ENCODE data around the gene MXRA8.
A peak's percentile ranks its signal among the peaks of the same experiment; 100 is the strongest.

The MXRA8 gene

DNA sequence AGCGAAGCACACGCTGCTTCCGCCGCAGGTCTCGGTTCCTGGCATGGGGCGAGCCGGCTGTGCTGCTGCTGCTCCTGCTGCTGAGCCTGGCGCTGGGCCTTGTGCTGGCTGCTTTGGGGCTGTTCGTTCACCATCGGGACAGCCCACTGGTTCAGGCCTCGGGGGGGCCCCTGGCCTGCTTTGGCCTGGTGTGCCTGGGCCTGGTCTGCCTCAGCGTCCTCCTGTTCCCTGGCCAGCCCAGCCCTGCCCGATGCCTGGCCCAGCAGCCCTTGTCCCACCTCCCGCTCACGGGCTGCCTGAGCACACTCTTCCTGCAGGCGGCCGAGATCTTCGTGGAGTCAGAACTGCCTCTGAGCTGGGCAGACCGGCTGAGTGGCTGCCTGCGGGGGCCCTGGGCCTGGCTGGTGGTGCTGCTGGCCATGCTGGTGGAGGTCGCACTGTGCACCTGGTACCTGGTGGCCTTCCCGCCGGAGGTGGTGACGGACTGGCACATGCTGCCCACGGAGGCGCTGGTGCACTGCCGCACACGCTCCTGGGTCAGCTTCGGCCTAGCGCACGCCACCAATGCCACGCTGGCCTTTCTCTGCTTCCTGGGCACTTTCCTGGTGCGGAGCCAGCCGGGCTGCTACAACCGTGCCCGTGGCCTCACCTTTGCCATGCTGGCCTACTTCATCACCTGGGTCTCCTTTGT lies 24.7 kb downstream of the MXRA8 start:
- DNase-seq, result no peak

DNA sequence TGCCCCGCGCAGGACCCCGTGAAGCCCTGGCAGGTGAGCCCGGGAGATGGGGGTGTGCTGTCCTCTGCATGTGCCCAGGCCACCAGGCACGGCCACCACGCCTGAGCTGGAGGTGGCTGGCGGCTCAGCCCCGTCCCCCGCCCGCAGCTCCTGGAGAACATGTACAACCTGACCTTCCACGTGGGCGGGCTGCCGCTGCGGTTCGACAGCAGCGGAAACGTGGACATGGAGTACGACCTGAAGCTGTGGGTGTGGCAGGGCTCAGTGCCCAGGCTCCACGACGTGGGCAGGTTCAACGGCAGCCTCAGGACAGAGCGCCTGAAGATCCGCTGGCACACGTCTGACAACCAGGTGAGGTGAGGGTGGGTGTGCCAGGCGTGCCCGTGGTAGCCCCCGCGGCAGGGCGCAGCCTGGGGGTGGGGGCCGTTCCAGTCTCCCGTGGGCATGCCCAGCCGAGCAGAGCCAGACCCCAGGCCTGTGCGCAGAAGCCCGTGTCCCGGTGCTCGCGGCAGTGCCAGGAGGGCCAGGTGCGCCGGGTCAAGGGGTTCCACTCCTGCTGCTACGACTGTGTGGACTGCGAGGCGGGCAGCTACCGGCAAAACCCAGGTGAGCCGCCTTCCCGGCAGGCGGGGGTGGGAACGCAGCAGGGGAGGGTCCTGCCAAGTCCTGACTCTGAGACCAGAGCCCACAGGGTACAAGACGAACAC lies 25.4 kb downstream of the MXRA8 start:
- no peak for DNase-seq

DNA sequence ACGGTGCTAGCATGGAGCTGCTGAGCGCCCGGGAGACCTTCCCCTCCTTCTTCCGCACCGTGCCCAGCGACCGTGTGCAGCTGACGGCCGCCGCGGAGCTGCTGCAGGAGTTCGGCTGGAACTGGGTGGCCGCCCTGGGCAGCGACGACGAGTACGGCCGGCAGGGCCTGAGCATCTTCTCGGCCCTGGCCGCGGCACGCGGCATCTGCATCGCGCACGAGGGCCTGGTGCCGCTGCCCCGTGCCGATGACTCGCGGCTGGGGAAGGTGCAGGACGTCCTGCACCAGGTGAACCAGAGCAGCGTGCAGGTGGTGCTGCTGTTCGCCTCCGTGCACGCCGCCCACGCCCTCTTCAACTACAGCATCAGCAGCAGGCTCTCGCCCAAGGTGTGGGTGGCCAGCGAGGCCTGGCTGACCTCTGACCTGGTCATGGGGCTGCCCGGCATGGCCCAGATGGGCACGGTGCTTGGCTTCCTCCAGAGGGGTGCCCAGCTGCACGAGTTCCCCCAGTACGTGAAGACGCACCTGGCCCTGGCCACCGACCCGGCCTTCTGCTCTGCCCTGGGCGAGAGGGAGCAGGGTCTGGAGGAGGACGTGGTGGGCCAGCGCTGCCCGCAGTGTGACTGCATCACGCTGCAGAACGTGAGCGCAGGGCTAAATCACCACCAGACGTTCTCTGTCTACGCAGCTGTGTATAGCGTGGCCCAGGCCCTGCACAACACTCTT lies 26.2 kb downstream of the MXRA8 start:
- no peak for DNase-seq

DNA sequence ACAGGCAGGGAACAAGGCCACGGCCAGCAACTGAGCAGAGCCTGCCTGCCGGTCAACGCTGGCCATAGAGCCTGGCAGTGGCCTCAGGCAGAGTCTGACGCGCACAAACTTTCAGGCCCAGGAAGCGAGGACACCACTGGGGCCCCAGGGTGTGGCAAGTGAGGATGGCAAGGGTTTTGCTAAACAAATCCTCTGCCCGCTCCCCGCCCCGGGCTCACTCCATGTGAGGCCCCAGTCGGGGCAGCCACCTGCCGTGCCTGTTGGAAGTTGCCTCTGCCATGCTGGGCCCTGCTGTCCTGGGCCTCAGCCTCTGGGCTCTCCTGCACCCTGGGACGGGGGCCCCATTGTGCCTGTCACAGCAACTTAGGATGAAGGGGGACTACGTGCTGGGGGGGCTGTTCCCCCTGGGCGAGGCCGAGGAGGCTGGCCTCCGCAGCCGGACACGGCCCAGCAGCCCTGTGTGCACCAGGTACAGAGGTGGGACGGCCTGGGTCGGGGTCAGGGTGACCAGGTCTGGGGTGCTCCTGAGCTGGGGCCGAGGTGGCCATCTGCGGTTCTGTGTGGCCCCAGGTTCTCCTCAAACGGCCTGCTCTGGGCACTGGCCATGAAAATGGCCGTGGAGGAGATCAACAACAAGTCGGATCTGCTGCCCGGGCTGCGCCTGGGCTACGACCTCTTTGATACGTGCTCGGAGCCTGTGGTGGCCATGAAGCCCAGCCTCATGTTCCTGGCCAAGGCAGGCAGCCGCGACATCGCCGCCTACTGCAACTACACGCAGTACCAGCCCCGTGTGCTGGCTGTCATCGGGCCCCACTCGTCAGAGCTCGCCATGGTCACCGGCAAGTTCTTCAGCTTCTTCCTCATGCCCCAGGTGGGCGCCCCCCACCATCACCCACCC lies 27.0 kb downstream of the MXRA8 start, which contains the start of gene TAS1R3:
TAS1R3 (plus strand) TSS at position 213 of the 898 bp plus-strand sequence; CDS start at position 279, 66 bp downstream.
- DNase-seq, result no peak

DNA sequence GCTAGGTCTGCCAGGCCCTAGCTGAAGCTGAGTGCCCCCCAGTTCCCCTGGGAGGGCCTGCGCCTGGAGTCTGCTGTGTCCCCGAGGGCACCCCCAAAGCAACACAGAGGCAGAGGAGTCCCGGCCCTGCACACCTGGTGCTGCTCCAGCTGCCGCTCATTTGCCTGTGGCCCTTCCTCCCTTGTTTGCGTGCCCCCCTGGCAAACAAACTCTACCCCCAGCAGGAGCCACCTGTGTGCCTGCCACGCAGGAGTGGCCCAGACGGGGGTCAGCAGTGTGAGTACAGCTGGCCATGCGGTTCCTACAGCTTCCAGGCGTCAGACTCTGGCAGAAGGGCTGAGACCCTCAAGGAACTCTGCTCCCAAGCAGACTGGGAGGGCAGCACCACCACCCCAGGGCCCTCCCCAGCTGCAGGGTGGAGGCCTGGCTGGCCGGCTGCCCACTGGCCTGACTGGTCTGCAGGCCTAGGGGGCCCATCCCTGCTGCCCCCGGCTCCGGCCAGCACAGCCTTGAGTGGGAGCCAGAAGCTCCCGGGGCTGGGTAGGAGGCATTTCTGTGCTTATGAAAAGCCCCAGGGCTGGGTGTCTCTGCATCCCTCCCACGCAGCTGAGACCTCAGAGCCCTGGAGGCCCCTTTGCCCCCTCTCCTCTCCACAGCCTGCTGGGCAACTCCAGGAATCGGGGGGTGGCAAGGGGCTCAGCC lies 27.8 kb downstream of the MXRA8 start:
- peak in 1 of 2 experiments; percentile 14 for DNase-seq

DNA sequence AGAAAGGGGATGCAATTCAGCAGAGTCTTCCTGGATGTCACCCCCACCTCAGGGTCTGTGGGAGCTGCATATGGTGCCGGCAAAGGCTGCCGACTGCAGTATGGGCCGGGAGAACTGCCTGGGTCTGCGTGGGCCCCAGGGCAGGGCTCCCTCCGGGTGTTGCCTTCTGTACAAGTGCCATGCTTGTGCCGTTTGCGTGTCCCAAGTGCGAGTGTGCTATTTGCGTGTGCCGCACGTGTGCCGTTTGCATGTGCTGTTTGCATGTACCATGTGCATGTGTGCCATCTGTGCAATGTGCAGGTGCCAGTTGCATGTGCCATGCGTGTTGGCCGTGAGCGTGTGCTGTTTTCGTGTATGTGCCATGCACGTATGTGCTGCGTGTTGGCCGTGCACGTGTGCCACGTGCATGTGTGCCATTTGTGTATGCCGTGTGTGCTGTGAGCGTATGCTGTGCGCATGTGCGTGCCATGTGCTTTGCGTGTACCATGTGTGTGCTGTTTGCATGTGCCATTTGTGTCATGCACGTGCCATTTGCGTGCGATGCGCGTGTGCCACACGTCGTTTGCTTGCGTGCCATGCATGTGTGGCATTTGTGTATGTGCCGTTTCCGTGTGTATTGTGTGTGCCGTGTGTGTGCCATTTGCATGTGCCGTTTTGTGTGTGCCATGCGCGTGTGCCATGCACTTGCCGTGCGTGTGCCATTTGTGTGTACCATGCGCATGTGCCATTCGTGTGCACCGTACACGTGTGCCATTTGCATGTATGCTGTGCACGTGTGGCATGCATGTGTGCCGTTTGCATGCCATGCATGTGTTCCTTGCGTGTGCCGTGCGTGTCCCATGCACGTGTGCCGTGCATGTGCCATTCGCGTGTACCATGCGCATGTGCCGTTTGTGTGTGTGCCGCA lies 28.8 kb downstream of the MXRA8 start:
- no peak for DNase-seq

DNA sequence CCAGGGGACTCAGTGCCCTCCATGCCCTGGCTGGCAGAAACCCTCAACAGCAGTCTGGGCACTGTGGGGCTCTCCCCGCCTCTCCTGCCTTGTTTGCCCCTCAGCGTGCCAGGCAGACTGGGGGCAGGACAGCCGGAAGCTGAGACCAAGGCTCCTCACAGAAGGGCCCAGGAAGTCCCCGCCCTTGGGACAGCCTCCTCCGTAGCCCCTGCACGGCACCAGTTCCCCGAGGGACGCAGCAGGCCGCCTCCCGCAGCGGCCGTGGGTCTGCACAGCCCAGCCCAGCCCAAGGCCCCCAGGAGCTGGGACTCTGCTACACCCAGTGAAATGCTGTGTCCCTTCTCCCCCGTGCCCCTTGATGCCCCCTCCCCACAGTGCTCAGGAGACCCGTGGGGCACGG lies 30.1 kb downstream of the MXRA8 start:
- no peak for DNase-seq

DNA sequence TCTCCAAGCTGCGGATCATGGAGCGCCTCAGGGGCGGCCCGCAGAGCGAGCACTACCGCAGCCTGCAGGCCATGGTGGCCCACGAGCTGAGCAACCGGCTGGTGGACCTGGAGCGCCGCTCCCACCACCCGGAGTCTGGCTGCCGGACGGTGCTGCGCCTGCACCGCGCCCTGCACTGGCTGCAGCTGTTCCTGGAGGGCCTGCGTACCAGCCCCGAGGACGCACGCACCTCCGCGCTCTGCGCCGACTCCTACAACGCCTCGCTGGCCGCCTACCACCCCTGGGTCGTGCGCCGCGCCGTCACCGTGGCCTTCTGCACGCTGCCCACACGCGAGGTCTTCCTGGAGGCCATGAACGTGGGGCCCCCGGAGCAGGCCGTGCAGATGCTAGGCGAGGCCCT lies 31.1 kb downstream of the MXRA8 start:
- no peak for DNase-seq

DNA sequence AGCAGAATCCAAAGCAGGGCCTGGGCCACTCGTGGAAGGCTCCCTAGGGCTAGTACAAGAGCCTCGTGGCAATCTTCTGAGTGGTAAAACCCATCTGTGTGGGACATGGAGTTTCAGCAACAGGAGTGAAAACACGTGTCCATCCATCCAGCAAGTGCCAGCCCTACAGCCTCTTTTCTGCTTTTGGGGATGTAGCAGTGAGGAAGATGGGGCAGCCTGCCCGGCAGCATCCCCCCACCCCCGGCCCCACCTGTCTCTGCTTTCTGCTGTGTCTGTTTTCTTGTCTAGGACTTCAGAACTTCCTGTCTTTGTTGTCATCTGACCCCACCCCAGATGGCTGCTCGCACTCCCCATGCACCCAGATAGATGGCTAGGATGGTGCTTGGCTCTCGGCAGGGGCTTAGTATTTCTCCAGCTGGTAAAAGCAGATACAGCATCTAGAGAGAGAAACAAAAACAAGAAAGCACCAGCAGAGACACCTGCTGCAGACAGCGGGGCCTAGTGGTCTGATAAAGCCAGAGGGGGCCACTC lies 32.2 kb downstream of the MXRA8 start:
- no peak for DNase-seq

DNA sequence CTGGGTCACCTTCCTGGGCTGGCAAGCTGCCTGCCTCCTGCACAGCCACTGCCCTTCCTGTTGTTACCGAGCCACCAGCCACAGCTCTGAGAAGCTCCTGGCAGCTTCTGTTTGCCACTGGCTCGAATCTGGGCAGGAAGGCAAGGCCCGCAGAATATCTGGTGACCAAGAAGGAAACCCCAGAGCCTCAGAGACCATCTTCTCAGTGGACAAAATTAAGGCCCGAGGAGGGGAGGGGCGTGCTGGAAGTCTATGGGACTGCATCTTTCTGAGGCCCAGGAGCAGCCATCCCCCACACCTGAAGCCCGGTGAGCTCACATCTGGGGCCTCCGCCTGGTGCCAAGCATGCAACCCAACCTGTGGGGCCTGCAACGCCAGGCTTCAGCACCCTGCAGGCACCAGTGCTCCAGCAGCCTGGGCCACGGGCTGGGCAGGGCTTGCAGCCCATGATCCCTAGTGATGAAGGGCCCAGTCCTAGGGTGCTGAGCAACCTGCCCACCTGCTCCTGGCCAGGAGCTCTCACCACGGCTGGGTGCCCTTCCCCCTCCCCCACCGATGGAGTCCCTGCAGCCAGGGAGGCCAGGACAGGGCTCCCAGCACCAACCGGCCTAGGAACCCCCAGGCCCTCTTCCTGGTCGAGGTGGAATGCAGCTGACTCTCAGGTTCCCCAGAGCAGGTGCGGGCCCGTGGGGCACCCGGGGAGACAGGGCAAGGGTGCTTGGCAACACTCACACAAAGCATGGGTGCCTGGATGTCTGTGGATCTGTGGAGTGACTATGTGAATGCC lies 32.9 kb downstream of the MXRA8 start:
- no peak for DNase-seq

DNA sequence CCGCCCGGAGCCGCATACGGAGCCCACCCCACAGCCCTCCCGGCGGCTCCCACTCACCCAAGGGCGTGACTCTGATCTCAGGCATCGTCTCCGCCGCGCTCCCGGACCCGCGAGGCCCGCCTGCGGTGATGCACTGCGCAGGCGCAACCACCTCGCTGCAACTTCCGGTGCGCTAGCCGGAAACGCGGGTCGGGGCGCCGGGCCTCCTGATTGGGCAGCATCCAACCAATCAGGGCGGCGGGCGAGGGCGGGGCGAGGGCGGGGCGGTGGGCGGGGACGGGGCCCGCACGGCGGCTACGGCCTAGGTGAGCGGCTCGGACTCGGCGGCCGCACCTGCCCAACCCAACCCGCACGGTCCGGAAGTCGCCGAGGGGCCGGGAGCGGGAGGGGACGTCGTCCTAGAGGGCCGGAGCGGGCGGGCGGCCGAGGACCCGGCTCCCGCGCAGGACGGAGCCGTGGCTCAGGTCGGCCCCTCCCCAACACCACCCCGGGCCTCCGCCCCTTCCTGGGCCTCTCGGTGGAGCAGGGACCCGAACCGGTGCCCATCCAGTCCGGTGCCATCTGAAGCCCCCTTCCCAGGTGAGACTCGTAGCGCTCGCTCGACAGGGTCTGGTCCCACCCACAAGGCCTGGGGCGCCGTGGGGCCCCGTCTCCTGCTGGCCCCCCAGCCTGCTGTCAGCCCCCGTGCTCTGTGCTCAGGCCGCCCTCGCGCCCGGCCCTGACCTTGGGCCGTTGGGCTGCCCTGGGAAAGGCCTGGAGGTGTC lies 33.6 kb downstream of the MXRA8 start, which contains the start of the genes CPTP and INTS11:
CPTP (plus strand) TSS at position 279 of the 764 bp plus-strand sequence. CDS start 2,109 bp downstream, outside the sequence.
INTS11 (minus strand) TSS at position 137 of the 764 bp plus-strand sequence; CDS start at position 85, 52 bp downstream.
- DNase-seq, result peak; percentile 89 to 92

DNA sequence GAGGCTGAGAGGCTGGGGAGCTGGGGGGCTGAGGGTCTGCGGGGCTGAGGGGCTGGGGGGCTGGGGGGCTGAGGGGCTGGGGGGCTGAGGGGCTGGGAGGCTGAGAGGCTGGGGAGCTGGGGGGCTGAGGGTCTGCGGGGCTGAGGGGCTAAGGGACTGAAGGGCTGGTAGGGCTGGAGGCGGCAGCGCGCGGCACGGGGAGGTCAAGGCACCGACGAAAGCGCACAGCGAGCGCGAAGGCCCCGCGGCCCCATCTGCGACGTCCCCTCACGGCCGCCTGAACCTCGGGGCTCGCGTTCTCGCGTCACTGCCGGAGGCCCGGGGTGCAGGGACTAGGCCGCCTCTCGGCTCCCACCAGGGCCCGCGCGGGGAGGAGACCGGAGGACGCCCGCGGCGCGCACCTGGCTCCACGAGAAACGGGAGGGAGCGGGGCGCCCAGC lies 34.3 kb downstream of the MXRA8 start:
- no peak for DNase-seq

DNA sequence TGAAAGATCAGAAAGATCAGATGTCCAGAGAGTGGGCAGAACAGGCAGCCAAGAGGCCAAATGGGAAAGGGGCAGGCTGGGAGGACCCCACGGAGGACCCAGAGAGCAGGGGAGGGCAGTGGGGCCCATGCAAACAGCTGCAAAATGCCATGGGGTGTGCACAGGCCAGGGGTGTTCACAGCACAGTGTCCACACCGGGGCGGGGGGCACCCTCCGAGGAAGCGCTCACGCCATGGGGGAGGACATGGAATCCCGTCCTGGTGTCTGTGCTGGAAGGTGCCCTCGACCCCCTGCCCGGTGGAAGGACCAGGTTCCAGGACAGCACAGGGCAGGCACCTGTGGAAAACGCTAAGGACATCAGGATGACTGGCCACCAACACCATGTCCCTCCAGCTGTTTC lies 35.4 kb downstream of the MXRA8 start:
- no peak for DNase-seq

DNA sequence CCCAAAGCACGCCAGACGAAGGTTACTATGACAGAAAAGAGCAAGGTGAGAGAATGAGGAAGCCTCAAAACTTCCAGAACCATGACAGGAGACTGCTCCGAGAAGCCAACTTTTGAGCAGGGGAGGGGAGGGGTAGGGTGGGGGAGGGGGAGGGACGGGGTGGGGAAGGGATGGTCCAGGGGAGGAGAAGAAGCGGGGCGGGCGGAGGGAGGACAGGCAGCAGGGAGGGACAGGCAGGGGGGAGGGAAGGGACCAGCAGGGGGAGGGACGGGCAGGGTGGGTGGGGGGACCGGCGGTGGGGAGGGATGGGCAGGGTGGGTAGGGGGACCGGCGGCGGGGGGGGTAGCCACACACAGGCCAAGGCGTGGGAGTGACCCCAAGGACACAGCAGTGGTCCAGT lies 35.9 kb downstream of the MXRA8 start:
- no peak for DNase-seq

DNA sequence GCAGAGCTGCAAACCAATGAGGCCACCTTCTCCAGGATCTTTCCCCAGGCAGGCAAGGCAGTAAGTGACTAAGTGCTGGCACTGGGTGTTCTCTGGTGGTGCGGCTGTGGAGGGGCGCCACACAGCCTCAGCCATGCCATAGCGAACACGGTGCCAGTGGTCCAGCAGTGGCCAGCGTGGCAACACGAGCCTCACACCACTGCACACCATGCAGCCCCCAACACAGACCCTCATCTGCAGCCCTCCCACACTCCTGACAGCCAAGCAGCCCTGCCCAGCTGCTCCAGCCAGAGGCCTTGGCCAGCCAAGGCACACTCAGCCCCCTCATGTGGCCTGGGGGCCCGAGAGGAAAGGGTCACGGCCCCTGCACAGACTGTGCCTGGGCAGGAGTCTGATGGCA lies 36.9 kb downstream of the MXRA8 start:
- DNase-seq, result no peak

DNA sequence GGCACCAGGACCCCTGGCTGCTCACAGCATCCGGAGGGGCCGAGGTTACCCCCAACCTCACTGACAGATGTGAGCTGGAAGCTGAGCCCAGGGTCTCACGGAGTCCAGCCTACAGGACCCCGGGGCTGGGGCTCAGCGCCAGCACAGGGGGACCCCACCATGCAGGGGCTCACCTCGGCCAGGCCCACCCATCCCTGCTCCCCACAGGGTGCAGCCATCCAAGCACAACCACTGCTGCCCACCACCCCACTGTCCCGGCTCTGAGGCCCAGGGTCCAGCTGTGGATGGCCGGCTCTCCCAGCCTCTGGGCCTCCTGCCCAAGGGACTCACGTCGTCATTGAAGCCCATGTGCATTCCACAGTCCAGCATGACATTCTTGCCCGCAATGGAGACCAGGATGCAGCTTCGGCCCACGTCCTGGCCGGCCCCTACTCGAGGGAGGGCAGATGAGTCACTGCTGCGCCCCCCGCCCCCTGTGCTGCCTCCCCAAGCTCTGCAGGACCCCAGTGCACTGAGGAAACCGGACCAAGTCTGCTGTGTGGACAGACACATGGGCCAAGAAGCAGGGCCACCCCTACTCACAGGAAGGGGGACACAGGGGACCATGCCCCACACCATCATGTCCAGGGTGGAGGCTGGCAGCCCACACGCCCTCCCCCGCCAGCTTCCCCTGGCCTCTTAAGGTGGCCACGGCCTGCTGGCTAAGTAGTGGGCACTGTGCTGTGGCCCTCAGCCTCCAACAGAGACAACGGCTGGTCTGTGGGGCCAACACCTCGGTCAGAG lies 37.5 kb downstream of the MXRA8 start:
- no peak for DNase-seq

DNA sequence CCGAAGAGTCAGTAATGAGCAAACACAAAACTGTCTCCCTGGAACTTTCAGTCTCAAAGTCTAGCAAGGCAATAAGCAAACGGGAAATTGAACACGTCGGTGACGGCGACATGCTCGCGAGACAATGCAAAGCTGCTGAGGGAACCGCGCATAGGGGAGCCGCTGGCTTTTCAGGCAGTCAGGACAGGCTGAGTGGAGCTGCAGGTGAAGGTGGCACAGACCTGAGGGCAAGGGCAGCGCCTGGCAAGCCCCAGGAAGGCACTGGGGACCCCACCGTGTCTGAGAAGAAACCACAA lies 38.8 kb downstream of the MXRA8 start:
- DNase-seq, result no peak
